Vagina (tissue), 2 donors: ENCODE data around the gene FAM20B. TPM values are rescaled to one million over a fixed set of nuclear protein-coding genes. Genes with fewer than 3 reads are reported as not detected.
"Not testable (repeated sequence)": the region's sequence is repeated elsewhere in the genome, so short reads cannot be mapped to it uniquely, and the experiment has no call there.

Source experiments
- DNase-seq, 2 donors: peaks; one replicate each; pipeline ENCODE4 v3.0.0-alpha.2; 2017; ENCODE audit errors: extremely low spot score in 2 of 2
- H3K27ac ChIP-seq: fragments of 200-600 bp; sonication (generic); one replicate; pipeline ENCODE4 v1.5.1; 2019
- H3K27me3 ChIP-seq: fragments of 200-600 bp; sonication (generic); one replicate; pipeline ENCODE4 v1.5.1; 2019
- H3K36me3 ChIP-seq, 2 donors: fragments of 200-600 bp; sonication (generic); one replicate each; pipeline ENCODE4 v1.5.1; 2017 to 2019
- H3K4me1 ChIP-seq: fragments of 200-600 bp; sonication (generic); one replicate; pipeline ENCODE4 v1.5.1; 2019
- H3K4me3 ChIP-seq, 2 donors: fragments of 200-600 bp; sonication (generic); 1 replicate in 1 of 2; 2 replicates in 1 of 2; pipeline ENCODE4 v1.5.1; 2016 to 2019
- H3K9me3 ChIP-seq: fragments of 200-600 bp; sonication (generic); one replicate; pipeline ENCODE4 v1.5.1; 2019
- POLR2A ChIP-seq, 2 donors: fragments of 450-650 bp; IDR thresholded peaks; one replicate each; pipeline ENCODE4 v1.6.1; 2017; ENCODE audit warnings: antibody characterized with exemption in 2 of 2, mild to moderate bottlenecking in 2 of 2, moderate library complexity in 2 of 2
- POLR2AphosphoS5 ChIP-seq, 2 donors: sonication (generic); formaldehyde crosslinking; IDR thresholded peaks; one replicate each; pipeline ENCODE4 v1.9.0; 2017; ENCODE audit warnings: antibody characterized with exemption in 2 of 2, mild to moderate bottlenecking in 2 of 2, low read depth in 1 of 2; ENCODE audit not compliant: insufficient read depth in 1 of 2
- intact Hi-C: fragments of 100-400 bp; cut with DNase I; formaldehyde crosslinking; loops from one replicate; pipeline ENCODE4 v1.15.1; 2023
- total RNA-seq: library from RNA; depleted of rRNA; stranded (reverse); fragments of >200 nt; gene quantifications from one replicate; pipeline ENCODE4 v1.2.3, GENCODE V29; 2016
- TF ChIP-seq, protein P1 (sequence below), 3 experiments: fragments of 450-650 bp in 2 of 3; fragments of 200-600 bp in 1 of 3; sonication (generic) in 1 of 3; IDR thresholded peaks; one replicate each; pipeline ENCODE4 v1.5.1; 2017 to 2019; ENCODE audit warnings: antibody characterized with exemption in 3 of 3, mild to moderate bottlenecking in 2 of 3, moderate library complexity in 2 of 3

FAM20B gene
- total RNA-seq, 1 donor from 2014 or later = 19.4 TPM

DNA sequence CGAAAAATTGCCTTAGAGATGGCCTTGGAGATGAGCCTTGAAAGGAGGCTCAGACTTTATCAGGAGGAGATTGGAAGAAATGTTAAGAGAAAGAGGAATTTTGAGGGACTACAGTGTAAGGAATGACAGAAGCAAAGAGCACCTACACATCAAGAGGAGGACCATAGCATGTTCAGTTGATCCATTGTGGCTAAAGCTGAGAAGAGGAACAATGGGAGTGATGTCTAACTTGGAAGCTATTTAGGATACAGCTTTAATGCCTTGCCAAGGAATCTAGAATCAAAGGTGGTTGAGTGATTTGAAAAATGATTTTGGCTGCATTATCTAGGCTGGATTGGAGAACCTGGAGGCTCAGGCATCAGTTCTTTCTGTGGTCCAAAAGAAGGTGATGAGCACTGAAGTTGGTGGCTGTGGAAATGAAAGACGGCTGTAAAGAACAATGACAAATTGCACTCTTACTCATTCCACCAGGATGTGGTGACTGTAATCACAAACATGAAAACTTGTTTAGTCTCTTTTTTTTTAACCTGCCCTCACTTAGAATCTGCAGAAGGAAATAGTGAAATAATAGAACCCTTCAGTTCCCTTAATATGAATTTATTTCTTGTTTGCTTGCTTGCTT lies 11.3 kb downstream of the FAM20B start:
- Histone ChIP-seq H3K9me3 (no peaks in the 10 kb centered on the region), H3K27ac (no peak overlapping the region), H3K4me3 (no peak overlapping the region), H3K27me3 (no peaks in the 10 kb centered on the region), H3K36me3 (no peaks in the 10 kb centered on the region), H3K4me1 (peaks cover 40% of the 10 kb centered on the region)
- intact Hi-C loops = no loop called here
- TF ChIP-seq POLR2AphosphoS5 (IDR thresholded peaks at IDR 0.05; ENCODE audit: insufficient read depth in 1 of 2, low read depth in 1 of 2) (no peak), POLR2A (IDR thresholded peaks at IDR 0.05) (no peak)
- TF ChIP-seq, protein P1, sequence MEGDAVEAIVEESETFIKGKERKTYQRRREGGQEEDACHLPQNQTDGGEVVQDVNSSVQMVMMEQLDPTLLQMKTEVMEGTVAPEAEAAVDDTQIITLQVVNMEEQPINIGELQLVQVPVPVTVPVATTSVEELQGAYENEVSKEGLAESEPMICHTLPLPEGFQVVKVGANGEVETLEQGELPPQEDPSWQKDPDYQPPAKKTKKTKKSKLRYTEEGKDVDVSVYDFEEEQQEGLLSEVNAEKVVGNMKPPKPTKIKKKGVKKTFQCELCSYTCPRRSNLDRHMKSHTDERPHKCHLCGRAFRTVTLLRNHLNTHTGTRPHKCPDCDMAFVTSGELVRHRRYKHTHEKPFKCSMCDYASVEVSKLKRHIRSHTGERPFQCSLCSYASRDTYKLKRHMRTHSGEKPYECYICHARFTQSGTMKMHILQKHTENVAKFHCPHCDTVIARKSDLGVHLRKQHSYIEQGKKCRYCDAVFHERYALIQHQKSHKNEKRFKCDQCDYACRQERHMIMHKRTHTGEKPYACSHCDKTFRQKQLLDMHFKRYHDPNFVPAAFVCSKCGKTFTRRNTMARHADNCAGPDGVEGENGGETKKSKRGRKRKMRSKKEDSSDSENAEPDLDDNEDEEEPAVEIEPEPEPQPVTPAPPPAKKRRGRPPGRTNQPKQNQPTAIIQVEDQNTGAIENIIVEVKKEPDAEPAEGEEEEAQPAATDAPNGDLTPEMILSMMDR (IDR thresholded peaks at IDR 0.05) = no peak
- no peak for DNase-seq

DNA sequence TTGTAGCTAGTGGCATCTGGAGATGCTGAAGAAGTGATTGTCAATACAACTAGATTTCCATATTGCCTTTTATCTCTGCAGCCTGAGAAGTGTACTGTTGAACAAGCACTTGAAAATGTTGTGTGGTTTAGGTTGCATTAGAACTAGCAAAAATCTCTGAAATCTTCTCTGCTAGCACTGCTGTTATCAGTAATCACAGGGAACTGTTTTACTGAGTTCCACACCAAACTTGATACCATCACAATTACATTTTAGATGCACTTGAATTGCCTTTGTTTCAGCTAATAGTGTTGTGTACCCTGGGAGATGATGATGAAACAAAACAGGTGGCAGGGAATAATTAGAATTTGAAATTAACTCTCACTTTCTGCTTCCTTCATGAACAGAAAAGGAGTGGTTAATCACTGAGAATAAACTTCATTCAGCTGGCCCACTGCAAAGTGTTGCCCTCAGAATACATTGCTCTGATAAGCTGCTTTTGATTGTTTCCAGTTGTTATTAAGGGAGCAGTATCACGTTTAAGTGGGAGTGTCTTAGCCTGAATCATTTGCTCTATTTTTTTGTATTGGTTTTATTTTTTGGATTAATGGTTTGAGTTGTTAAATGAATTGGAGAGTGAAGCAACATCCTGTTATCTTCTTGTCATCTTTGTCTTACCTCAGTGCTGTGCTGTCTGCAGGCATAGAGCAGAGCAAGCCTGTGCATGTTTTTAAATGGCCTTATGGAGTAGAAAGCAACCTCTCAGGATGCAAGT lies 13.0 kb downstream of the FAM20B start:
- peaks cover 33% of the 10 kb centered on the region for H3K4me1 ChIP-seq
- H3K27ac ChIP-seq = no peak overlapping the region
- H3K4me3 ChIP-seq = no peak overlapping the region
- H3K27me3 ChIP-seq = no peaks in the 10 kb centered on the region
- no peaks in the 10 kb centered on the region for H3K36me3 ChIP-seq
- no peak for DNase-seq
- no peaks in the 10 kb centered on the region for H3K9me3 ChIP-seq
- TF ChIP-seq POLR2AphosphoS5 (IDR thresholded peaks at IDR 0.05; ENCODE audit: insufficient read depth in 1 of 2, low read depth in 1 of 2) (no peak), POLR2A (IDR thresholded peaks at IDR 0.05) (no peak)
- TF ChIP-seq, protein P1 (IDR thresholded peaks at IDR 0.05) = no peak
- intact Hi-C loops = no loop called here

DNA sequence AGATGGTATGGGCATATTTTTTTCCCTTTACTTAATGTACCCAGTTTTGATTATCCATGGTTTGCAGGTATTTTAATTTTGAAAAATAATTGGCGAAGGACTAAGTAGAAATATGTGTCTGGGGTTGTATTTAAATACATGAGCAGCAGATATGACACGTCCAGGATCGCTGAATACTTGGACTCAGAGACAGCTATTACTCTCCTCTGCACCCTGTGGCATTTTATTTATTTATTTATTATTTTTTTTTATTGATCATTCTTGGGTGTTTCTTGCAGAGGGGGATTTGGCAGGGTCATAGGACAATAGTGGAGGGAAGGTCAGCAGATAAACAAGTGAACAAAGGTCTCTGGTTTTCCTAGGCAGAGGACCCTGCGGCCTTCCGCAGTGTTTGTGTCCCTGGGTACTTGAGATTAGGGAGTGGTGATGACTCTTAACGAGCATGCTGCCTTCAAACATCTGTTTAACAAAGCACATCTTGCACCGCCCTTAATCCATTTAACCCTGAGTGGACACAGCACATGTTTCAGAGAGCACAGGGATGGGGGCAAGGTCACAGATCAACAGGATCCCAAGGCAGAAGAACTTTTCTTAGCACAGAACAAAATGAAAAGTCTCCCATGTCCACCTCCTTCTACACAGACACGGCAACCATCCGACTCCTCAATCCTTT lies 13.9 kb downstream of the FAM20B start:
- H3K9me3 ChIP-seq, H3K27me3 ChIP-seq, intact Hi-C loops, H3K27ac ChIP-seq, H3K4me3 ChIP-seq, H3K36me3 ChIP-seq, DNase-seq: not testable (repeated sequence)
- H3K4me1 ChIP-seq = peaks cover 27% of the 10 kb centered on the region

GRCh38 chr1:179040175-179040551 lies 14.5 kb downstream of the FAM20B start:
- H3K36me3 ChIP-seq, H3K27me3 ChIP-seq, DNase-seq, H3K27ac ChIP-seq, H3K9me3 ChIP-seq, H3K4me3 ChIP-seq, intact Hi-C loops: not testable (repeated sequence)
- H3K4me1 ChIP-seq = peaks cover 27% of the 10 kb centered on the region

DNA sequence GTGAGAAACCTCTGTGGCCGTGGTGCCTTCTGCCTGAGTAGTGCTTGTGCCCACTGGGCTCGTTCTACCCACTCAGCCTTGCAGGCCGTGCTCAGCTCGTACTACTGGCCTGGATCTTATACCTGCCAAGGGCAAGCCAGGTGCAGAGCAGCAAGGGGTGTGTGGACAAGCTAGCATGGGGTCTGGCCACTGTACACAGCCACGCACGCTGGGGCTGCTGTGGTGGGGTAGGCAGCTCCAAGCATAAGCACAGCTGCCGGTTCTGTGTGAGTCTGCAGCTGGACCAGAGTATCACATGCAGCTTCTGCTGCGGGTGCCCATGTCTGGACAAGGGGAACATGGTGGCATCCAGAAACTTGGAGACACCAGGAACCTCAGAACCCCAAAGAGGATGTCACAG lies 16.4 kb downstream of the FAM20B start:
- Histone ChIP-seq H3K36me3 (peaks cover 0 to 7% of the 10 kb centered on the region in 2 donors), H3K27me3 (no peaks in the 10 kb centered on the region), H3K27ac (no peak overlapping the region), H3K4me3 (no peak overlapping the region), H3K4me1 (peaks cover 23% of the 10 kb centered on the region), H3K9me3 (no peaks in the 10 kb centered on the region)
- TF ChIP-seq POLR2AphosphoS5 (IDR thresholded peaks at IDR 0.05; ENCODE audit: insufficient read depth in 1 of 2, low read depth in 1 of 2) = no peak
- TF ChIP-seq, protein P1 (IDR thresholded peaks at IDR 0.05) = no peak
- no peak for TF ChIP-seq POLR2A (IDR thresholded peaks at IDR 0.05)
- no peak for DNase-seq
- intact Hi-C loops = no loop called here

GRCh38 chr1:179042700-179043099 lies 17.0 kb downstream of the FAM20B start:
- Histone ChIP-seq H3K36me3 (peaks cover 0 to 7% of the 10 kb centered on the region in 2 donors), H3K27ac (no peak overlapping the region), H3K4me3 (no peak overlapping the region), H3K27me3 (no peaks in the 10 kb centered on the region), H3K4me1 (peaks cover 17% of the 10 kb centered on the region), H3K9me3 (no peaks in the 10 kb centered on the region)
- TF ChIP-seq POLR2AphosphoS5 (IDR thresholded peaks at IDR 0.05; ENCODE audit: insufficient read depth in 1 of 2, low read depth in 1 of 2) (no peak), POLR2A (IDR thresholded peaks at IDR 0.05) (no peak)
- TF ChIP-seq, protein P1 (IDR thresholded peaks at IDR 0.05) = no peak
- DNase-seq = no peak
- intact Hi-C loops = no loop called here
